ENCODE results near the gene COG5. TPM values are rescaled to one million over a fixed set of nuclear protein-coding genes. Genes with fewer than 3 reads are reported as not detected.

The COG5 gene
- total RNA-seq, 2 experiments from 2014 or later, result 34.0 to 37.7 TPM

- ChIA-PET CTCF (interaction anchor here (0.6 to 1.7 kb wide), 2 partner anchors 163 to 359 kb away, joined by 5 to 8 read pairs; no protein-coding TSS in a partner anchor), POLR2A (no interaction called here)
Observed at GRCh38 chr7:107152011-107152410, 411.7 kb downstream of the COG5 start.

Other genes starting within 250 kb of the COG5 start
- not detected for gene GPR22, start 93.9 kb downstream of the COG5 start, total RNA-seq
- gene DUS4L, start 51 bp upstream of the COG5 start, total RNA-seq, result 10 to 100 TPM; 12.6 to 12.7 TPM
- 10 to 100 TPM; 38.5 to 52.6 TPM for gene BCAP29, start 16.3 kb upstream of the COG5 start, total RNA-seq
- 1 to 10 TPM; 4.5 to 5.6 TPM for gene SLC26A4, start 96.9 kb upstream of the COG5 start, total RNA-seq
- gene CBLL1, start 180.2 kb upstream of the COG5 start, total RNA-seq, result 10 to 100 TPM; 41.2 to 45.0 TPM
- not detected for gene SLC26A3, start 239.3 kb upstream of the COG5 start, total RNA-seq